Activated CD4-positive, alpha-beta T cell treated with anti-CD3 and anti-CD28 coated beads for 4 hours (primary cell): ENCODE results near the gene FJX1.

Experiments used
- DNase-seq, 2 donors: peaks; one replicate each; pipeline ENCODE4 v3.0.0-alpha.2; 2020

Gene FJX1

GRCh38 chr11:35617687-35618496, at the start of gene FJX1:
FJX1 (plus strand) TSS chr11:35618460; CDS start chr11:35618637, 177 bp downstream.
- DNase-seq, result peak; percentile 33 to 46

DNA sequence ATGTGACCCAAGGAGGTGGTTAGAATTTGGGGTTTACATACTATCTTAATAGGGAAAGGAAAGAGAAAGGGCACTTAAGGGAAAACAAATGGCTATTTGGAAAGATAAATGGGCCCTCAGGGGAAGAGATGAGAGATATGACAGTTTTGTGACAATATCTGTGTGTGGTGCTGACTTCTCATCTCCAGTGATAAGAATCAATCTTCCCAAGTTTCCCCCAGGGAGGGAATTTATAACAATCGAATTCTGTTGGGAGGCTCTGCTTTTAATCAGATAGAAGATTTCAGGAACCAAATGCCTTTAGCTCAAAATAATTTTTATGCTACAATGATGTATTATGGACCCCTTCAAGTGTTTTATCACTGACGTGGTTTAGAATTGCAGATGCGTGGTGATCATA, 46.6 kb upstream of the FJX1 start:
- DNase-seq, result no peak

- no peak for DNase-seq
These were observed 38.5 kb upstream of the FJX1 start for GRCh38 chr11:35579557-35580396.

DNA sequence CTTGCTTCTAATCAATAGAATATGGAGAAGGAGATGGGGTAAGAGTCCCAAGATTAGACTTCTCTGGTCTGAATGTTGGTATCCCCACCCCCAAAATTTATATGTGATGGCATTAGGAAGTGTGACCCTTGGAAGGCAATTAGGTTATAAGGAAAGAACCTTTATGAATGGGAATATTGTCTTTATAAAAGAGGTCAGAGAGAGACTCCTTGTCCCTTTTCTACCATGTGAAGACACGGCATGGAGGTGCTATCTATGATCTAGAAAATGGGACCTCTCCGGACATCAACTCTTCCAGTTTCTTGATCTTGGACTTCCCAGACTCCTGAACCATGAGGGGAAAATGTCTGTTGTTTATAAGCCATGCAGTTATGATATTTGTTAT, 37.9 kb upstream of the FJX1 start:
- DNase-seq, result no peak

DNA sequence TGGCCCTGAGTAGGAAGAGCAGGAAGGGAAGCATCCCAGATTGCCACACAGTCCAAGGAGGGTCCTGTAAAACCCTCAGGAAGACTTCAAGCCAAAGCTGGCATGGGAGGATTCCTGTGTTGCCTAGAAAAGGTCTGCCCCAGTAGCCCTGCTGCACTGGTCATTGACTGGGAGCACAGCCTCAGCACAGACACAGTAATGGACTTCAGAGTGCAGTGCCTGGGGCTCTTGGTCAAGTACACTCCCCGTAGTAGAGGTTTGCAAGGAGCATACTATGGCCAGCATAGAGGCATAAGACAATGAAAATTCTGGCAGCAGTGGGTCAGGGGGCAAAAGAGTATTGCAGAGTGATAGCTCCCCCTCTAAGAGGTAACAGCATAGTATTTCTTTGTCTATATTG, 36.2 kb upstream of the FJX1 start:
- no peak for DNase-seq

- DNase-seq, result no peak
These were observed 35.1 kb upstream of the FJX1 start for GRCh38 chr11:35583126-35583525.

GRCh38 chr11:35583843-35584242, 34.4 kb upstream of the FJX1 start:
- DNase-seq, result no peak

DNA sequence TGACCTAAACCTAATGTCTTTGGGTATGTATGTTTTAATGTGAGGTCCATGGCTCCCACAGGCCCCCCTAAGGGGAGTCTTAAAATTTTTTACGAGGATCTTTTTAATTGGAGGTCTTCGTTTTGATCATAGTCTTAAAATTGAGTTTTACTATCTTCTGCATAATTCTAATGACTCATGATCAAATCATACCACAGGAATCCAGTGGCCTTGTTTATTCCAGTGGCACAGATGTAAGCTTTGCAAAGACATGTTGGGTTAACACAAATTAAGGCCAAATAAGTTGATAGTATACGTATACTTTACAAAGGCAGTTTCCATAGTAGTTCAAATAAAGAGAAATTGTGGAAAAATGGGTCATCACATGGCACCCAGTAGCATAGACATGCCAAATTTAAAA, 33.9 kb upstream of the FJX1 start:
- DNase-seq, result no peak

DNA sequence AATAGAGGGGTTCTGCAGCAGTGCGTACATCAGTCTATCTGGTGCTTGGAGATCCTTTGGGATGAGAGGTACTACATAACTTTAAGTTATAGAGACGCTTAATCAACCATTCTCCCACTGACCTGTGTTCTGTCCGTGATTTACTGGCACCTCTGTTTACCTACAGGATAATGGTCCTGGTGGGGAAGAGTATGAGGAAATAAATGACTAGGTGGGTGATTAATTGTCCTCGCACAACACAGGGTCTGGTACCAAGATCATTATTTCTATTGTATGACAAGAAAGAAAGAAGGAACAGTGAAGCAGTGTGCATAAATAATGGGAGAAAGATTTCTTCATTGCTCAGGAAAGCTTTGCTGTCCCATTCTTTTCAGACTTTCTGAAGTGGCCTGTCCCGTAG, 32.8 kb upstream of the FJX1 start:
- DNase-seq, result no peak

DNA sequence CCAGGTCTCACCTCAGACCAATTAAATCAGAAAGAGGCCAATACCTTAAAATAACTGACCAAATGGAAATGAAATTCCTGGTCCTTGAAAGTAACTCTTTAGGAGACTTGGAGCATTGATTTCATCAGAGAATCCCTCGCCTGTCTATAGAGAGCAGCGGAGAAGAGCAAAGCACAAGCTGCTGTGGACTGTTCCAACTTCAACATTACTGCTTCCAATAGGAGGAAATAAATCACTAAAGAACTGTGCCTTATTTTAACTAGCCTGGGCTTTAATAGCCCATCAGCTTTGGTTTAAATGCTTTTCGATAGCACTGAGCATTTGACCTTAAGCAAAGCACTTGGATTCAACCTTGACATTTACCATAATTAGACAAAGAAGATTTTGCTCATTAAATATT, 32.0 kb upstream of the FJX1 start:
- DNase-seq, result no peak

DNA sequence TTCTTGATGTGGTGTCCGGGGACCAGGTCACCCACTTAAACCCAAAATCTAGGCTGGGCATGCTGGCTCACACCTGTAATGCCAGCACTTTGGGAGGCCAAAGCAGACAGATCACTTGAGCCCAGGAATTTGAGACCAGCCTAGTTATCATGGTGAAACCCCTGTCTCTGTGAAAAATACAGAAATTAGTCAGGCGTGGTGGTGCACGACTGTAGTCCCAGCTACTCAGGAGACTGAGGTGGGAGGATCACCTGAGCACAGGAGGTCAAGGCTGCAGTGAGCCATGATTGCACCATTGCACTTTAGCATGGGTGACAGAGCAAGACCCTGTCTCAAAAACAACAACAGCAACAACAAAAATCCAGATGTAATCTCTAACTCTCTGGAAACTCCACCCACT, 30.3 kb upstream of the FJX1 start:
- DNase-seq, result no peak

GRCh38 chr11:35588627-35589026, 29.6 kb upstream of the FJX1 start:
- DNase-seq, result no peak

DNA sequence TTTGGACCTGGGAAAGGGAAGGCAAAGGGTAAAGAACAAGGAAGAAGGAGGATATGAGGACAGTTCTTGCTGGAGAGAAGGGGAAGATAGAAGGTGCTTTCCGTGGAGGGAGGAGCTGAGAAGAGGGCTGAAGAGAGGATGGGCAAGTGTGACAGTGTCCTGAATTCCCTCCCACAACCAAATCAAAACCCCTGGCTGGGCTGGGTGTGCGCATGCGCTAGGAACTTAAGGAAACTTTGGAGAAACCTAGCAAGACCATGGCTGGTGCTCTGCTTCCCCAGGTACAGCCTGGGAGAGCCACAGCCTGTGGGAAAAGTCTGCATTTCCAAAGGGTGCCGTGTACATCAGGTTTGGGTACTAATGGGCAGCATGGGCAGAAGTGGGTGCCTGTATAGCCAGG, 29.0 kb upstream of the FJX1 start:
- no peak for DNase-seq

- no peak for DNase-seq
These were observed 27.8 kb upstream of the FJX1 start for GRCh38 chr11:35590412-35590811.

DNA sequence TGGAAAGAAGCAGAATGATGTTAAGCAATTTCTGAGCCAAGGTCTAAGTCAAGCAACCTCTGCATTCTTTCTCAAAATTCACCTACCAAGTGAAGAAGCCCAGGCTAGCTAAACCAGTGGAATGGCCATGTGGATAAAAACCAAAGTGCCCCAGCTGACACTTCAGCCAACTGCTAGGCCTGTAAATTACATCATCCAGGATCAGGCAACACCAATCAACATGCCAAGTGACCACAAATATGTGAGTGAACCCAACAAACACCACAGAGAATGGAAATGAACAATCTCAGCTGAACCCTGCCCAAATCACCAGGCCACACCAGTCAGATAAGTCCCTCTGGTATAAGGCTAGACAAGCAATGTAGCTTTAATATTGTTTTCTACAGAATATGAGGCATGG, 25.1 kb upstream of the FJX1 start:
- DNase-seq, result no peak

GRCh38 chr11:35594680-35595079, 23.6 kb upstream of the FJX1 start:
- no peak for DNase-seq

- DNase-seq, result no peak
These were observed 19.8 kb upstream of the FJX1 start for GRCh38 chr11:35598254-35599125.

- DNase-seq, result no peak
These were observed 17.9 kb upstream of the FJX1 start for GRCh38 chr11:35600331-35600838.

DNA sequence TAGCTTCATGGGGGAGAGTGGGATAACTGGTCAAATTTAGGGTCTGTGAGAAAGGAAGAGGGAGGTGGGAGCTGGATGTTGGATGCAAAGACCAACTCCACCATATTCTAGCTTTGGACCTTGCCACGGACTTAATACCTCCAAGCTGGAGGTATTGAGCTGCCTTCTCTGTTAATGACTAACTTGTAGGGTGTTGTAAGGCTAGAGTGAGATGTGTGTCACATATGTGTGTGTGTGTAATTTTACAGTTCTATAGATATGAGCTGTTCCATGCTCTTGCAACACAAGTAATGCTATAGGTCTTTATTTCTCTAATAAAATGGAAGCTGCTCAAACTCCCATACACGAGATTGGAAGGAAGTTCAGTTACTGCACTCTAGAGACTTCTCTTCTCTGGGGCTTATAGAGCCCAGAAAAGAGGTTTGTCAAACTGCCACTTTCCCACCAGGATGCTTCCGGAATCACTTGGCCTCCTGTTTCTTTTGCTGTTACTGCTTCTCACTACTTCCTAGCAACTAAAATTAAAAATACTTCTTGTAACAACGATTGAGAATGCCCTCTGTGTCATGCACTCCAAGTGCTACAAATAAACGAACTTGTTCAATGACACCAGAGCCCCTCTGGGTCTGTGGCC, 16.0 kb upstream of the FJX1 start:
- DNase-seq, result no peak

- DNase-seq, result no peak
These were observed 15.3 kb upstream of the FJX1 start for GRCh38 chr11:35602979-35603378.

DNA sequence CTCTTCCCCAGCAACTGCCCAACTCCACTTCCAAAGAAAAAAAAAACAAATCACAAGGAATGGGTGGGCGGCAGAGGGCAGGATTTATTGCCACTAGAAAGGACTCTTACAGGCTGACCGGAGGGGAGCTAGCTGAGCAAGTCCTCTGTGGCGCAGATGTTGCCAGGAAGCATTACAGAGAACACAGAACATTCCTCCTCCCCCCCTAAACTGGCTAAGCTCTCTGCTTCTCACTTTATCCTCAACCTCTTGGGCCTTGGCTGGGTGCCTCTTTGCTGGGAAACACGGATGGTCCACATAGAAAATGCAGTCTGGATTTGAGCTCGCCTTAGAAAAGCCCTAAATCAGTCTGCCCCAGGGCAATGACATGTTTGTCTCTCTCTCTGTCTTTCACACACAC, 12.6 kb upstream of the FJX1 start:
- DNase-seq, result no peak

- no peak for DNase-seq
These were observed 12.1 kb upstream of the FJX1 start for GRCh38 chr11:35606206-35606605.

DNA sequence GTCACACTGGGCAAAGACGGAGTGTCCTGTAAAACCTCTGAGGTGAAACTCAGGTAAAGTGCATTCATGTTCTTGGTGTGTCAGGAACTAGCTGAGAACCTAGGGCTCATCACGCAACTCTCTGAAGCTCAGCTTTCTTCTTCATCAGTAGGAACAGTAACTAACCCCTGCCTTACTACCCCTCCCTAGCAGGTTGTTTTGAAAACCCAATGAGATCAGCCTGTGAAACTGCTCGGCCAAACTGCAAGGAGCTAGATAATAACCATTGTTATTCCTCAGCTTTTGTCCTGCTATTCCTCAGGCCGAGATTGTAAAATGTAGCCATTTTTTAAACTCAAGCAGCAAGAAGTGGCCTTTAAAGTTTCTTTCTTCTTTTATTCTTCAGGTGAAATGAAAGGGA, 9.8 kb upstream of the FJX1 start:
- DNase-seq, result no peak
